Natural killer cell (primary cell): ENCODE data around the gene C6orf62. TPM values are rescaled to one million over a fixed set of nuclear protein-coding genes. Genes with fewer than 3 reads are reported as not detected.
"Not testable (repeated sequence)": the region's sequence is repeated elsewhere in the genome, so short reads cannot be mapped to it uniquely, and the experiment has no call there.

Source experiments
- ATAC-seq, 3 donors: fragments of 150-1000 bp in 2 of 3; fragments of 200-7000 bp in 1 of 3; cut with Tn5 transposase; 1 replicate in 1 of 3; 2 replicates in 2 of 3; pipeline ENCODE4 v1.10.0; 2021; ENCODE audit warnings: mild to moderate bottlenecking in 2 of 3, moderate library complexity in 2 of 3
- DNase-seq, 2 donors: peaks; one replicate each; pipeline versions ENCODE4 v3.0.0 to v3.0.0-alpha.2; 2013 to 2021; ENCODE audit warnings: mixed read lengths in 1 of 2
- H3K27ac ChIP-seq: one replicate; pipeline ENCODE4 v1.5.1; 2013; ENCODE audit warnings: mild to moderate bottlenecking, low read length
- H3K27me3 ChIP-seq: one replicate; pipeline ENCODE4 v1.6.1; 2013; ENCODE audit warnings: low read length; ENCODE audit not compliant: control insufficient read depth, insufficient read depth
- H3K36me3 ChIP-seq: one replicate; pipeline ENCODE4 v1.6.1; 2013; ENCODE audit warnings: low read length; ENCODE audit not compliant: control insufficient read depth, insufficient read depth
- H3K4me1 ChIP-seq: one replicate; pipeline ENCODE4 v1.6.1; 2013; ENCODE audit warnings: low read length; ENCODE audit not compliant: control insufficient read depth, insufficient read depth
- H3K4me3 ChIP-seq: one replicate; pipeline ENCODE4 v1.5.1; 2013; ENCODE audit warnings: low read length
- H3K9me3 ChIP-seq: one replicate; pipeline ENCODE4 v1.6.1; 2013; ENCODE audit warnings: low read length; ENCODE audit not compliant: control insufficient read depth, insufficient read depth
- H3K27ac Mint-ChIP-seq, 2 donors: one replicate each; pipeline ENCODE4 v1.8.0; 2022; ENCODE audit warnings: mild to moderate bottlenecking in 2 of 2, mixed read lengths in 2 of 2, moderate library complexity in 1 of 2
- H3K27me3 Mint-ChIP-seq, 2 donors: one replicate each; pipeline ENCODE4 v1.8.0; 2022; ENCODE audit warnings: low read depth in 2 of 2, mixed read lengths in 2 of 2
- H3K36me3 Mint-ChIP-seq: one replicate; pipeline ENCODE4 v1.8.0; 2022; ENCODE audit warnings: mixed read lengths
- H3K4me1 Mint-ChIP-seq, 2 donors: one replicate each; pipeline ENCODE4 v1.8.0; 2022; ENCODE audit warnings: mixed read lengths in 2 of 2
- H3K4me3 Mint-ChIP-seq: one replicate; pipeline ENCODE4 v1.8.0; 2022; ENCODE audit warnings: mild to moderate bottlenecking, moderate library complexity, mixed read lengths
- H3K9me3 Mint-ChIP-seq, 2 donors: one replicate each; pipeline ENCODE4 v1.8.0; 2022; ENCODE audit warnings: mixed read lengths in 2 of 2
- CTCF ChIP-seq: fragments of 200-600 bp; IDR thresholded peaks from one replicate; pipeline ENCODE4 v1.8.0; 2022; ENCODE audit warnings: antibody characterized with exemption
- WGBS: methylation state at CpG from one replicate; pipeline ENCODE4 v1.1.7; 2013; ENCODE audit warnings: missing lambda C conversion rate; ENCODE audit not compliant: insufficient coverage; 5-methylcytosine and 5-hydroxymethylcytosine counted together
- intact Hi-C: fragments of 100-400 bp; cut with micrococcal nuclease; formaldehyde crosslinking; loops from one replicate; pipeline ENCODE4 v1.14.2; 2022
- total RNA-seq, 4 donors: library from RNA; stranded (reverse); fragments of 120-200 nt in 1 of 4; gene quantifications; one replicate each; pipeline versions ENCODE4 v1.2.3 to v1.2.4, GENCODE V29; 2013 to 2022

C6orf62 gene
- total RNA-seq, 3 donors from 2014 or later (not counting 1 experiment from before 2014, with no cell fraction given), result 129 to 163 (median 130) TPM

- Histone ChIP-seq H3K9me3 (no peaks in the 10 kb centered on the region), H3K27ac (no peak overlapping the region), H3K4me1 (no peaks in the 10 kb centered on the region), H3K27me3 (no peaks in the 10 kb centered on the region), H3K4me3 (no peak overlapping the region), H3K36me3 (no peaks in the 10 kb centered on the region)
- intact Hi-C loops, result no loop called here
- H3K27ac Mint-ChIP-seq, result no peak overlapping the region
- TF ChIP-seq CTCF, result no peak
- no peaks in the 10 kb centered on the region for H3K4me1 Mint-ChIP-seq
- DNase-seq (no peak), ATAC-seq (no peak)
- H3K36me3 Mint-ChIP-seq, result no peaks in the 10 kb centered on the region
- no peaks in the 10 kb centered on the region for H3K27me3 Mint-ChIP-seq
- no peak overlapping the region for H3K4me3 Mint-ChIP-seq
- no peaks in the 10 kb centered on the region for H3K9me3 Mint-ChIP-seq
- WGBS, result 93% methylated on average over 5 of the region's 7 CpGs
Observed at GRCh38 chr6:24680582-24680981, 38.4 kb downstream of the C6orf62 start.

GRCh38 chr6:24678792-24679352 is 40.1 kb downstream of the C6orf62 start:
- H3K27ac Mint-ChIP-seq, H3K27me3 ChIP-seq, H3K9me3 ChIP-seq, H3K9me3 Mint-ChIP-seq, H3K27ac ChIP-seq, H3K4me3 ChIP-seq, H3K36me3 ChIP-seq, H3K27me3 Mint-ChIP-seq, H3K4me1 ChIP-seq, H3K36me3 Mint-ChIP-seq, intact Hi-C loops, H3K4me1 Mint-ChIP-seq, DNase-seq, H3K4me3 Mint-ChIP-seq, ATAC-seq: not testable (repeated sequence)
- WGBS, result 94% methylated on average over 10 of the region's 11 CpGs

DNA sequence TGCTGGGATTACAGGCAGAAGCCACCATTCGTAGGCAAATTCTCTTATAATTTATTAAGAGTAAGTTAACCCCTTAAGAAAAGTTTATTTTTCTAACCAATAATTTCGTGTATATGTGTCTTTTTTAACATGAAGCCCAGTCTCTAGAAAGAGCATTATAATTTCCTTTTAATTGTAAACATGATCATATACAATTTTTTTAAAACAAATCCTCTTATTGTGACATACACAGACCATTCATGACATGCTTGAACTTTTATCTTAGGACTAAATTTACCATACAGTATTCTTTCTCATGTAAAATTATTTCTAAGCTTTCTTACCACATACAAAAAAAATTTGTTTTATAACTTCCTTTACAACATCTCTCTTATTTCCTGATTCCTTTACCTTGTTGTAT is 45.3 kb downstream of the C6orf62 start:
- no peak overlapping the region for H3K27ac ChIP-seq
- Mint-ChIP-seq H3K27me3 (no peaks in the 10 kb centered on the region), H3K9me3 (no peaks in the 10 kb centered on the region), H3K4me3 (no peak overlapping the region), H3K4me1 (peaks cover 6 to 7% of the 10 kb centered on the region in 2 donors), H3K36me3 (no peaks in the 10 kb centered on the region), H3K27ac (no peak overlapping the region)
- DNase-seq (no peak), ATAC-seq (no peak)
- no peak overlapping the region for H3K4me3 ChIP-seq
- WGBS, result no CpG with 5 or more reads among the region's 2 CpGs
- no peaks in the 10 kb centered on the region for H3K27me3 ChIP-seq
- no peaks in the 10 kb centered on the region for H3K4me1 ChIP-seq
- intact Hi-C loops, result no loop called here
- TF ChIP-seq CTCF, result no peak
- no peaks in the 10 kb centered on the region for H3K9me3 ChIP-seq
- no peaks in the 10 kb centered on the region for H3K36me3 ChIP-seq

DNA sequence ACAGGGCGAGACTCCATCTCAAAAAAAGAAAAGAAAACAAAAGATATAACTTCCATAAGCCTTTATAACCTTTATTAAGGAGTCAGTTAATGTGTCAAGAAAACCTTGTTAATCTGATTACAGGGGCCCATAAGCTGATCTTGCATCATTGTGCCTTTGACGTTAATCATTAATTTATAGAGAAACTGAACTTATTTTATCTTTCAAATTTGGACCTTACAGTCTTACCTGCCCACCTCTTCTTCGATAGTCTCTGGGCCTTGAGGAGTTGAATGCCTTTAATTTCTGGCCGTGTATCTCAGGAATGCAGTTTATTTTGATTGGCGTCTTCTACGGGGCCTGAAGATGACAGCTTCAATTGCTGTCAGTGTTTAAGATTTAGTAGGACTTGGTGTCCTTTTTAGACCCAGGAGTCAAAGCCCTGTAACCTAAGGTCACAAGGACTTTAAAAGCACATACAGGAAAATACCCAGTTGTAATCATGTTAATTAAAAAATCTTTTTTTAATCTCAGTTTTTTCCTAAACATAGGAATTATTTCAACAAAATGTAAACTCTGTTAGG is 46.3 kb downstream of the C6orf62 start:
- Histone ChIP-seq H3K27ac (no peak overlapping the region), H3K4me1 (peaks cover 7% of the 10 kb centered on the region), H3K4me3 (no peak overlapping the region), H3K9me3 (no peaks in the 10 kb centered on the region), H3K36me3 (no peaks in the 10 kb centered on the region), H3K27me3 (no peaks in the 10 kb centered on the region)
- DNase-seq (no peak), ATAC-seq (no peak)
- TF ChIP-seq CTCF, result no peak
- WGBS, result 94% methylated on average over 5 of the region's 6 CpGs
- no peak overlapping the region for H3K27ac Mint-ChIP-seq
- no peaks in the 10 kb centered on the region for H3K36me3 Mint-ChIP-seq
- no peaks in the 10 kb centered on the region for H3K27me3 Mint-ChIP-seq
- H3K4me3 Mint-ChIP-seq, result no peak overlapping the region
- no peaks in the 10 kb centered on the region for H3K9me3 Mint-ChIP-seq
- H3K4me1 Mint-ChIP-seq, result peaks cover 11 to 12% of the 10 kb centered on the region in 2 donors
- intact Hi-C loops, result no loop called here

DNA sequence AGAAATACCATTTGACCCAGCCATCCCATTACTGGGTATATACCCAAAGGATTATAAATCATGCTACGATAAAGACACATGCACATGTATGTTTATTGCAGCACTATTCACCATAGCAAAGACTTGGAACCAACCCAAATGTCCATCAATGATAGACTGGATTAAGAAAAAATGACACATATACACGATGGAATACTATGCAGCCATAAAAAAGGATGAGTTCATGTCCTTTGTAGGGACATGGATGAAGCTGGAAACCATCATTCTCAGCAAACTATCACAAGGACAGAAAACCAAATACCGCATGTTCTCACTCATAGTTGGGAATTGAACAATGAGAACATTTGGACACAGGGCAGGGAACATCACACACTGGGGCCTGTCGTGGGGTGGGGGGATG is 47.9 kb downstream of the C6orf62 start:
- DNase-seq, intact Hi-C loops, H3K36me3 Mint-ChIP-seq, ATAC-seq, H3K9me3 Mint-ChIP-seq, H3K27ac Mint-ChIP-seq, H3K4me3 Mint-ChIP-seq, H3K36me3 ChIP-seq, H3K27ac ChIP-seq, H3K27me3 Mint-ChIP-seq, H3K9me3 ChIP-seq, H3K27me3 ChIP-seq, H3K4me3 ChIP-seq: not testable (repeated sequence)
- 100% methylated on average over 1 of the region's 4 CpGs for WGBS
- H3K4me1 Mint-ChIP-seq, result peaks cover 24 to 25% of the 10 kb centered on the region in 2 donors
- peaks cover 18% of the 10 kb centered on the region for H3K4me1 ChIP-seq

DNA sequence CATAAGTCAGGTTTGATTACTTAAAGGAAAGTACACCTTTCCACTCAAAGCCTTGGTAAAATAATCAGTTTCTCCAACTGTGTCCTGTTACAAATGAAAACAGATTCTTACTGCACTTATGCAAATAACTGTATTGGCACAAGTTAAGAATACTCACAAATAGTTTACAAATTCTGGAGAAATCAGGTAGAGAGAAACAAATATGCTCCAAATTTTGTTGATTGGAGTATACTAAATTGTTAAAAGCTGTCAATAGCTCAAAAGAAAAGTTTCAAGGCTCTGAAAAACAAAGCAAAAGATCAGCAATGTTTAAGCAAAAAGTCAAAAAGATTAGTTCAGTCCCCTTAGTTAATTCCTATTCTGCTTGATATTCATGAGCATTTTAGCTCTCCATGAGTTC is 48.5 kb downstream of the C6orf62 start:
- intact Hi-C loops, H3K9me3 Mint-ChIP-seq, H3K36me3 ChIP-seq, ATAC-seq, H3K9me3 ChIP-seq, H3K27me3 Mint-ChIP-seq, H3K4me3 Mint-ChIP-seq, H3K27ac Mint-ChIP-seq, DNase-seq, H3K4me3 ChIP-seq, H3K27ac ChIP-seq, H3K36me3 Mint-ChIP-seq, H3K27me3 ChIP-seq: not testable (repeated sequence)
- H3K4me1 ChIP-seq, result peaks cover 21% of the 10 kb centered on the region
- H3K4me1 Mint-ChIP-seq, result peaks cover 30 to 31% of the 10 kb centered on the region in 2 donors
